ENCODE results near the gene CRISPLD2.

The CRISPLD2 gene

DNA sequence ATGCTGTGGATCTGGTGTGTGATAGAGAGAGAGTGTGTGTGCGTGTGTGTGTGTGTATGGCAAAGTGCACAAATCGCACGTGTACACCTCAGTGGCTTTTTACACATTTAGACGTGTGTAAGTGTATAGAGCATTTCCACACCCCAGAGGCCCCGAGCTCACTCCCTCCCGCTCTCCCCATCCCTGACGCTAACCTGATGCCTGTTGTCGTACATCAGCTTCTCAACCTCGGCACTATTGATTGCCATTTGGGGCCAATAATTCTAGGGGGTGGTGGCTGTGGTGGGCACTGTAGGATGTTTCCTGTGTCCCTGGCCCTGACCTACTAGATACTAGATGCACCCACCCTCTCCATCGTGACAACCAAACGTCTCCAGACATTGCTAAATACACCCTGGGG lies 30.4 kb upstream of the CRISPLD2 start:
- no peak for DNase-seq (ENCODE audit: low read depth in 1 of 2, low spot score in 1 of 2)
- TF ChIP-seq, protein P1, sequence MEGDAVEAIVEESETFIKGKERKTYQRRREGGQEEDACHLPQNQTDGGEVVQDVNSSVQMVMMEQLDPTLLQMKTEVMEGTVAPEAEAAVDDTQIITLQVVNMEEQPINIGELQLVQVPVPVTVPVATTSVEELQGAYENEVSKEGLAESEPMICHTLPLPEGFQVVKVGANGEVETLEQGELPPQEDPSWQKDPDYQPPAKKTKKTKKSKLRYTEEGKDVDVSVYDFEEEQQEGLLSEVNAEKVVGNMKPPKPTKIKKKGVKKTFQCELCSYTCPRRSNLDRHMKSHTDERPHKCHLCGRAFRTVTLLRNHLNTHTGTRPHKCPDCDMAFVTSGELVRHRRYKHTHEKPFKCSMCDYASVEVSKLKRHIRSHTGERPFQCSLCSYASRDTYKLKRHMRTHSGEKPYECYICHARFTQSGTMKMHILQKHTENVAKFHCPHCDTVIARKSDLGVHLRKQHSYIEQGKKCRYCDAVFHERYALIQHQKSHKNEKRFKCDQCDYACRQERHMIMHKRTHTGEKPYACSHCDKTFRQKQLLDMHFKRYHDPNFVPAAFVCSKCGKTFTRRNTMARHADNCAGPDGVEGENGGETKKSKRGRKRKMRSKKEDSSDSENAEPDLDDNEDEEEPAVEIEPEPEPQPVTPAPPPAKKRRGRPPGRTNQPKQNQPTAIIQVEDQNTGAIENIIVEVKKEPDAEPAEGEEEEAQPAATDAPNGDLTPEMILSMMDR (IDR thresholded peaks at IDR 0.05; ENCODE audit: insufficient read depth, low read length), result no peak
- no peak overlapping the region for H3K27ac ChIP-seq (replicated peaks)
- no peak overlapping the region for H3K4me3 ChIP-seq (replicated peaks; ENCODE audit: insufficient read depth, low read length)
- no peaks in the 10 kb centered on the region for H3K27me3 ChIP-seq (ENCODE audit: insufficient read depth, poor library complexity, severe bottlenecking)

DNA sequence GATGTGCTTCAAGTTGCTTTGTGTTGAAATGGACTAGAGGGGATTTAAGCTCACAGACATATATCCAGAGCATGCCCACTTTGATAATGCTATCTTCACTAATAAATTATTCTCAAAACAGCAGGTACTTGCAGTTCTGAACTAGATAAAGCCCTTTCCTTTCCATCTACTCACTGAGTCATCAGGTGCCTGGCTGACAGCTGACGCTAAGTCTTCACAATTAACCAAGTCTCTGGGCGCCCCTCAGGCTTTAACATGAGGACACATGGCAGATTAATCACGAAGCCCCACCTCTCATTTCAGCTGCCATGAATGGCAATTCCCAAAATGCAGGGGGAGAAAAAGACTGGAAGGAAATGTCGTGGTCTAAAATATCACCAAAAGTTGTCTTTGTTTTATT lies 29.5 kb upstream of the CRISPLD2 start:
- Histone ChIP-seq H3K4me3 (replicated peaks; ENCODE audit: insufficient read depth, low read length) (no peak overlapping the region), H3K27me3 (ENCODE audit: insufficient read depth, poor library complexity, severe bottlenecking) (no peaks in the 10 kb centered on the region), H3K27ac (replicated peaks) (no peak overlapping the region)
- DNase-seq (ENCODE audit: low read depth in 1 of 2, low spot score in 1 of 2), result no peak
- TF ChIP-seq SPI1 (IDR thresholded peaks at IDR 0.05; ENCODE audit: borderline replicate concordance, low read depth), result no peak
- no peak for TF ChIP-seq GABPA (IDR thresholded peaks at IDR 0.05; ENCODE audit: low read depth)
- TF ChIP-seq POLR2AphosphoS5 (IDR thresholded peaks at IDR 0.05; ENCODE audit: low read depth), result no peak
- TF ChIP-seq, protein P1 (IDR thresholded peaks at IDR 0.05; ENCODE audit: insufficient read depth, low read length), result no peak
- TF ChIP-seq, protein P2, sequence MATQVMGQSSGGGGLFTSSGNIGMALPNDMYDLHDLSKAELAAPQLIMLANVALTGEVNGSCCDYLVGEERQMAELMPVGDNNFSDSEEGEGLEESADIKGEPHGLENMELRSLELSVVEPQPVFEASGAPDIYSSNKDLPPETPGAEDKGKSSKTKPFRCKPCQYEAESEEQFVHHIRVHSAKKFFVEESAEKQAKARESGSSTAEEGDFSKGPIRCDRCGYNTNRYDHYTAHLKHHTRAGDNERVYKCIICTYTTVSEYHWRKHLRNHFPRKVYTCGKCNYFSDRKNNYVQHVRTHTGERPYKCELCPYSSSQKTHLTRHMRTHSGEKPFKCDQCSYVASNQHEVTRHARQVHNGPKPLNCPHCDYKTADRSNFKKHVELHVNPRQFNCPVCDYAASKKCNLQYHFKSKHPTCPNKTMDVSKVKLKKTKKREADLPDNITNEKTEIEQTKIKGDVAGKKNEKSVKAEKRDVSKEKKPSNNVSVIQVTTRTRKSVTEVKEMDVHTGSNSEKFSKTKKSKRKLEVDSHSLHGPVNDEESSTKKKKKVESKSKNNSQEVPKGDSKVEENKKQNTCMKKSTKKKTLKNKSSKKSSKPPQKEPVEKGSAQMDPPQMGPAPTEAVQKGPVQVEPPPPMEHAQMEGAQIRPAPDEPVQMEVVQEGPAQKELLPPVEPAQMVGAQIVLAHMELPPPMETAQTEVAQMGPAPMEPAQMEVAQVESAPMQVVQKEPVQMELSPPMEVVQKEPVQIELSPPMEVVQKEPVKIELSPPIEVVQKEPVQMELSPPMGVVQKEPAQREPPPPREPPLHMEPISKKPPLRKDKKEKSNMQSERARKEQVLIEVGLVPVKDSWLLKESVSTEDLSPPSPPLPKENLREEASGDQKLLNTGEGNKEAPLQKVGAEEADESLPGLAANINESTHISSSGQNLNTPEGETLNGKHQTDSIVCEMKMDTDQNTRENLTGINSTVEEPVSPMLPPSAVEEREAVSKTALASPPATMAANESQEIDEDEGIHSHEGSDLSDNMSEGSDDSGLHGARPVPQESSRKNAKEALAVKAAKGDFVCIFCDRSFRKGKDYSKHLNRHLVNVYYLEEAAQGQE (IDR thresholded peaks at IDR 0.05; ENCODE audit: insufficient replicate concordance, low read depth), result no peak

DNA sequence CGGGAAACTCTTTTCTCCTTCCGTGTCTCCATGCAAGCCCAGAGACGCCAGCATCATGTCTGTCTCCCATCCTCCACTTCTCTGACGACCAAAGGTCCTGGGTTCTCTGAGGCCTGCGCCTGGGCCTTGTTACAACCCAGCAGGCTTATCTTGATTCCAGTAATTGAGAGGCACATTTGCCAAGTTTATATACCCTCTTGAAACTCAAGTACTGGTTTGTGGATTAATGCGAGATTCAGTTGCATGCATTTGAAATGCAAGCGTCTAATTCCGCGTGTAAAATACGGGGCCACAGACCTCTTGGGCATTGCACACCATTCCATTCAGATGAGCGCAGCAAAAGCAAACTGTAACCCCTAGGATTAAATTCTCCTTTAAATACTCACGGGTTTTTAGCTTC lies 28.7 kb upstream of the CRISPLD2 start:
- no peak for TF ChIP-seq GABPA (IDR thresholded peaks at IDR 0.05; ENCODE audit: low read depth)
- no peak for TF ChIP-seq POLR2AphosphoS5 (IDR thresholded peaks at IDR 0.05; ENCODE audit: low read depth)
- TF ChIP-seq, protein P2 (IDR thresholded peaks at IDR 0.05; ENCODE audit: insufficient replicate concordance, low read depth), result no peak
- TF ChIP-seq, protein P1 (IDR thresholded peaks at IDR 0.05; ENCODE audit: insufficient read depth, low read length), result no peak
- no peak overlapping the region for H3K27ac ChIP-seq (replicated peaks)
- no peak for DNase-seq (ENCODE audit: low read depth in 1 of 2, low spot score in 1 of 2)
- no peaks in the 10 kb centered on the region for H3K27me3 ChIP-seq (ENCODE audit: insufficient read depth, poor library complexity, severe bottlenecking)
- no peak overlapping the region for H3K4me3 ChIP-seq (replicated peaks; ENCODE audit: insufficient read depth, low read length)

DNA sequence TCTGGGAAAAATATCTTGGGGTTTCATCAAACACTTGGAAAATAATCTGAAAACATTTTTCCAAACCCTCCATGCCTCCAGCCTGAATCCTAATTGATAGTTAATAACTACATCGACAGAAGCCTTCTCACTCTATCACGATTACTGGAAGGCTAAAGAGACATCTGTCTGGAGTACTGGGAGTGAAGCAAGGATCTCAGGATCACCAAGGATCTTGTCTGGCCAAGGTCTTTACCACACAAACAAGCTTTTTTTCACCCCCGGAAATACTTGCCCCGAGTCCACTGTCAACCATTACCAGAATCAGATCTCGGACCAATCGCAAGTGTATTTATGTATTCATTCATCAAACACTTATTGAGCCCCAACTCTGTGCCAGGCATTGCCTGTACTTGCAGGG lies 28.3 kb upstream of the CRISPLD2 start:
- Histone ChIP-seq H3K27me3 (ENCODE audit: insufficient read depth, poor library complexity, severe bottlenecking) (no peaks in the 10 kb centered on the region), H3K4me3 (replicated peaks; ENCODE audit: insufficient read depth, low read length) (no peak overlapping the region), H3K27ac (replicated peaks) (no peak overlapping the region)
- no peak for TF ChIP-seq SPI1 (IDR thresholded peaks at IDR 0.05; ENCODE audit: borderline replicate concordance, low read depth)
- no peak for TF ChIP-seq POLR2AphosphoS5 (IDR thresholded peaks at IDR 0.05; ENCODE audit: low read depth)
- TF ChIP-seq, protein P2 (IDR thresholded peaks at IDR 0.05; ENCODE audit: insufficient replicate concordance, low read depth), result no peak
- TF ChIP-seq GABPA (IDR thresholded peaks at IDR 0.05; ENCODE audit: low read depth), result no peak
- TF ChIP-seq, protein P1 (IDR thresholded peaks at IDR 0.05; ENCODE audit: insufficient read depth, low read length), result no peak
- no peak for DNase-seq (ENCODE audit: low read depth in 1 of 2, low spot score in 1 of 2)

Data from HL-60 (cell line).